Activated CD4-positive, alpha-beta T cell treated with anti-CD3 and anti-CD28 coated beads for 24 hours (primary cell): ENCODE data around the gene CENPW.

ENCODE experiments used
- DNase-seq, 2 donors: peaks; one replicate each; pipeline ENCODE4 v3.0.0-alpha.2; 2020; ENCODE audit warnings: low read depth in 2 of 2

Gene CENPW

DNA sequence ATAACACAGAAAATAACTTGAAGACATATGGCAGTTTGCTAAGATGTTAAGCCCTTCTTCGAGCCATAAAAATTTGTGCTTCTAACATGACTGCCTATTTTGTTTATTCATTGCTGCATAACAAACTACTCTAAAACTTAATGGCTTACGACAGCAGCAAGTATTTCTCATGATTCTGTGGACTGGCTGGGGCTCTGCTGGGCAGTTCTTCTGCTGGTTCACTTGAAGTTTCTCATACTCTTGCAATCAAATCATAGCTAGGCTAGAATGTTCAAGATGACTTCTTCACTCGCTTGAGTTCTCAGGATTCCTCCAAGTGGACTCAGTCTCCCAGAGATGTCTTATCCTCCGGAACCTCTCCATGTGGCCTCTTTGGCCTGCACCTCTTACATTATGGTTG lies 33.4 kb downstream of the CENPW start:
- no peak for DNase-seq

DNA sequence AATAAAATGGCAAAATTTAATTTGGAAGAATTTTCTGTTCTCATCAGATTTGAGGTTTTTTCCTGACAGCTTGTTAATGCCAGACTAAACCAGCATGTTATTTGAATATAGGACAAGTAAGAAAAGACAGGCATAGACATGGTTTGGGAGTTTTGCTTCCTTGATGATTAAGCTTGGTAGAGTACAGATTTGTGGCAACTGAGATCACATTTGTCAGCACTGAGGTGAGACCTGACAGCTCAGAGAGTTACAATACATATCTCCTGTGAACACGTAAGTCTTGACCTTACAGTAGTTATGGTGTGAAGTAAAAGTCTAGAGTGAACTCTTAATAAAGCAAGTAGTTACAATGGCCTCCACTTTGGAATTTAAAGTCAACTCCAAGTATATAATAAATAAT lies 34.5 kb downstream of the CENPW start:
- DNase-seq = no peak

DNA sequence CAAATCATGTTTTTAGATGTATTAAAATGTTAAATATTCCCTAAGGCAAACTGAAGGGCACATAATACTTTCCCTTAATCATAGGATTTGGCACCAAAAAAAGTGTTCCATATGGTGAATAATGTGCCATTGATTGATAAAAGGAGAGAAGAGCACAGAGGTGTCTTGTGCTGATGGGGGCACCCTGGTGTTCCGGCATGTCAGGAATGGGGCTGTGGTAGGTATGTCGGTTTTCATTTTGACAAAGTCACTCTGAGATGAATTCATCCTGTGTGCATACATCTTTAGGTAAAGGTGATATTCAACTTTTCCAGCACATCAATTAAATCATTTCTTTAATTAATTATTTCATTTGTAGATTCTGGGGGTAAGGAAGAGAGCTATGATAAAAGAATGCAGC lies 36.8 kb downstream of the CENPW start:
- no peak for DNase-seq

DNA sequence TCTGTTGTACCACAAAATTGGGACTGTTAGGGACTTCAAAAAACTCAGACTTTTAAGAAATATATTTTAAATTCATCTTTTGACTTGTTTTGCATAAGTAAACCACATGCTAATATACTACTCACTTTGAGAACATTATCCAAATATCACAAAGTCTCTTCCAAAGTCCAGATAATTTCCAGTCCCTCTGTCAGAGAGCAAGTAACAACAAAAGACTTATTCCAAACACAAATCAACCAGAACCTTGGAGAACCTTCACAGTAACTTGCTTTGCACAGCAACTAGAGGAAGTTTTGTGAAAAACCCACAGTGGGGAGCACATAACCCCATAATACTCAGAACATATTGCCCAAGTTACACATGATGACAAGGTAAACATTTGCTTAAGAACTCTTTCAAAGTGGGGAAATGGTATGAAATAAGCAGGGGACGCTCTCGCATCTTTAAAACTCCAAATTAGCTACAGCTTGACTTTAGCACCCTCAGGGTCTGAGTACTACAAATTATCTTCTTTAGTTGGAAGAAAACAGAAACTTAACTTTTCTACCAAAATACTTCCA lies 37.8 kb downstream of the CENPW start:
- DNase-seq = no peak

DNA sequence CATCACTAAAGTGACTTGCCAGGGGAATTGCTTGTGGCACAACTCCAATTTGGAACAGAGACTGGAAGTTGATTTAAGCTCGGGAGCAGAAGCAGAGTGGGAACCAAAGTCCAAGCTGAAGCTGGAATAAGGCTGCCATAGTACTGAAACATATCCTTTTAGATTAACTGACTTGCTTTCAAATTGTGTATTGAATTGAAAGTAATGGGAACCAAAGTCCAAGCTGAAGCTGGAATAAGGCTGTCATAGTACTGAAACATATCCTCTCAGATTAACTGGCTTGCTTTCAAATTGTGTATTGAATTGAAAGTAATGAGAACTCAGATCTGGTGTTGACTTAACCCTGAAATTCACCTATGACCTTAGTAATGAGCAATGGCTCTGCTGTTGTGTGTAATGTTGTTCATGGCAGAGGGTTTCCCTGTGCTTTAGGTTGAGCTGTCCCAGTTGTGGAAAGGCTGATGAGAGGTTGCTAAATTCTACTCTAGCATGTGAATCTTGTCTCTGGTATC lies 40.2 kb downstream of the CENPW start:
- no peak for DNase-seq

GRCh38 chr6:126381498-126381897 lies 41.6 kb downstream of the CENPW start:
- DNase-seq = no peak

GRCh38 chr6:126383203-126383602 lies 43.3 kb downstream of the CENPW start:
- no peak for DNase-seq

GRCh38 chr6:126385536-126385935 lies 45.6 kb downstream of the CENPW start:
- DNase-seq = no peak

DNA sequence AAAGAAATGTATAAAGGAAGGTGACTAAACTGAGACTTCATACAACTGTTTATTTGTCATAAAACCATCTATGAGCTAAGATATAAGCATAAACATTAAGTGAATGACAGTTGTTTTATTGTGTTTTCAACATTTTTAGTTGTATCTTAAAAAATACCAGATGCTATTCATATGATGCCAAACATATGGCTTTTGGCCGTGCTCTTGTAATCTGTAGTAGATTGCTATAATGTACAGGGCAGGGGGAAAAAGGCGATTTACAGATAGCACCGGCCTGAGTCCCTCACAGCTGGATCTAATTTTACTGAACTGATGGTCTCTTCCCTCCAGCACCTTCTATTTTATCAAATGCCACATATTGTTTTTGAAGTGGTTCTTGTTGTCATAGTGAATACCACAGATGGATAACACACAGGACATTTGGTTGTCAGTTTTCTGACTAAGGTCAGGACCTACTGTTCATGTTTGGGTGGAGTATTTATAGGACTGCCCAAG lies 48.2 kb downstream of the CENPW start:
- DNase-seq = no peak

GRCh38 chr6:126396131-126396530 lies 56.2 kb downstream of the CENPW start:
- no peak for DNase-seq
